HG03378 (cell line): ENCODE measurements around the gene NAALADL2.
"Not testable (repeated sequence)": the region's sequence is repeated elsewhere in the genome, so short reads cannot be mapped to it uniquely, and the experiment has no call there.

Experiments used
- ATAC-seq: cut with Tn5 transposase; IDR thresholded peaks from one replicate; pipeline ENCODE4 v1.9.1; 2021; ENCODE audit warnings: mild to moderate bottlenecking, moderate library complexity; ENCODE audit not compliant: unreplicated experiment

The NAALADL2 gene

DNA sequence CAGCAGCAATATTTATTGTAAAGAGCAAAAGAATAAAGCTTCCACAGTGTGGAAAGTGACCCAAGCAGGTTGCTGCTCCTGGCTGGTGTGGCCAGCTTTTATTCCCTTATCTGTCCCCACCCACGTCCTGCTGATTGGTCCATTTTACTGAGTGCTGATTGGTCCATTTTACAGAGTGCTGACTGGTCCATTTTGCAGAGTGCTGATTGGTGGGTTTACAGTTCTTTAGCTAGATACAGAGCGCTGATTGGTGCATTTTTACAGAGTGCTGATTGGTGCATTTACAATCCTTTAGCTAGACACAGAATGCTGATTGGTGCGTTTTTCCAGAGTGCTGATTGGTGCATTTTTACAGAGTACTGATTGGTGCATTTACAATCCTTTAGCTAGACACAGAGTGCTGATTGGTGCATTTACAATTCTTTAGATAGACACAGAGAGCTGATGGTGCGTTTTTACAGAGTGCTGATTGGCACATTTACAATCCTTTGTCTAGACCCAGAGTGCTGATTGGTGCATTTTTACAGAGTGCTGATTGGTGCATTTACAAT lies 601.8 kb downstream of the NAALADL2 start:
- not testable (repeated sequence) for ATAC-seq

DNA sequence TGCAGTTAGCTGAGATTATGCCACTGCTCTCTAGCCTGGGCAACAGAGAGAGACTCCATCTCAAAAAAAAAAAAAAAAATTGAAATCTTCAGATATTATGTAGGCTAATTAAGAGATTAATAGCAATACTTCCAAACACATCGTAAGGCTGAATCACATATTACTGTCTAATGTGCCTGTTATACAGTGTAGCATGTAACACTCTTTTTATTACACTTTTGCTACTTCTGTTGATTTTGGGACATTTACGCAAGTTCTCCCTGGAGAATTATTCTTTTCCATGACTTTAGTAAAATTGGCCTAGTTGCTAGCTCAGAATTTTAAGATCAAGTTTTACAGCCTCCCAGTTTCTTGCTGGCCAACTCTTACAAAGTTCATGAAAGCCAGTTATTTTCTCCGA lies 605.2 kb downstream of the NAALADL2 start:
- no peak for ATAC-seq

DNA sequence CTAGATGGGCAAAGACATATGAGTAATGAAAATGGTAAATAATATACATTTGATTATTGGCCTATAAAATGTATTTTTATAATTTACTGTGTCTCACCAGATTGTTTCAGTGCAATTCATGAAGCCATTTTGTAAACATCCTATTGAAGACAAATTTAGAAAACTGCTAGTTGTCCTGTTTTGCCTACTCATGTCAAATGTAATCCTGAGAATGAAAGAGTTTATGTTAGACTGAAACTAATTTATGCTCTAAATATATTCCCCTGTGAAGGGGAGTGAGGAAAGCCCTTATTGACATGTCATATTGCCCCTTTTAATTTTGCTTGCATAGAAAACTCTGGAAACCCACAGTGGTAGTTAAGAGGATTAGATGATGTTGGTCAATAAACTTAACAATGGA lies 610.0 kb downstream of the NAALADL2 start:
- ATAC-seq: no peak

DNA sequence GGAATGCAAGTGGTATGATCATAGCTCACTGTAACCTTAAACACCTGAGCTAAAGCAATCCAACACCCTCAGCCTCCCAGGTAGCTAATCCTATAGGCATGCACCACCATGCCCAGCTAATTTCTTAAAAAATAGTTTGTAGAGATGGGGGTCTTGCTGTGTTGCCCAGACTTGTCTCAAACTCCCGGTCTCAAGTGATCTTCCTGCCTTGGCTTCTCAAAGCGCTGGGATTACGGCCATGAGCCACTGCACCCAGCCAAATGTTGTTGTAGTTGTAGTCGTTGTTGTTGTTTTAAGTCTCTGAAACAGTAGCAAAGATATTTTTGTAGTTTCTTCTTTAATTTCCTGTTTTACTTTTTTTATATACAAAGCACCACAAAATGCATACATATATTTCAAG lies 616.6 kb downstream of the NAALADL2 start:
- ATAC-seq: no peak

DNA sequence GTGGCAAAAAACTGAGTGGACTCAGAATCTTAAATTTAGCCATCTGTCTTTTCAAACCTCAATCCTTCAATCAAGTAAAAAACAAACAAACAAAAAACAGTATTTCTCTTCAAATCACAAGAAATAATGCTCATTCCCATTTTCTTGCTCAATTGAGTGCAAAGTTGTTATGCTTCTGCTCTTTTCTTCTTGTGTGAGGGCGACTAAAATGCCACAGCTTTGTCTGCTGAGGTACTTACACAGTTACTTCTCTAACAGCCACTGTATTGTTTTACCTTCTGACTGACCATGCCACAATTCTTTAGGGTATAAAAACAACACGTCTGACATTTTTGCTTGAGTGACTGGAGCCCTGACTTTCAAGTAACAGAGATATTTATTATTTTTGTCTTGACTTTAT lies 617.4 kb downstream of the NAALADL2 start:
- no peak for ATAC-seq

DNA sequence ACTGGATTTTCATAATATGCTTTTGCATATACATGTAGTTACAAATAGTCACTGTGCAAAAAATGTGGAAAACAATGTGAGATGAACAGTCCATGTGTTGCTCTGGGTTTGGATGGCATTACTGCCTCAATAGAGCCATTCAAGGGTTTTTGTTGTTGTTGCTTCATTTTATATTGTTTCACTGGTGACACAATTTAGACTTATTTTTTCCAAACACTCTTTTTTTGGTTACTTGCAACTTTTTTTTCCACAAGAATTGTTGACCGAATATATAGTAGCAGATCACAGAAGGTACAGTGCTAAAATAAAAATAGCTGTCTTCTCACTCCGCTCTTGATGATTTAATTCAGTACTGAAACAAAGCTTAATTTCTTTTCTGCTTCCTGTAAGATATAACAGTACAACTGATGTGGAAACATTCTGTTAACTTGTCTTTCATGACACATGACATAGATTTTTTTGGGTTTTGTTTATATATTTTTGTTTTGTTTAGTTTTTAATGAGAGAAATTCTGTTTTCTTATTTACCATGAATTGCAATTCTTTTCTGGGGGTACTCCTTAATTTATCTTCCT lies 618.6 kb downstream of the NAALADL2 start:
- ATAC-seq: peak; percentile 92

DNA sequence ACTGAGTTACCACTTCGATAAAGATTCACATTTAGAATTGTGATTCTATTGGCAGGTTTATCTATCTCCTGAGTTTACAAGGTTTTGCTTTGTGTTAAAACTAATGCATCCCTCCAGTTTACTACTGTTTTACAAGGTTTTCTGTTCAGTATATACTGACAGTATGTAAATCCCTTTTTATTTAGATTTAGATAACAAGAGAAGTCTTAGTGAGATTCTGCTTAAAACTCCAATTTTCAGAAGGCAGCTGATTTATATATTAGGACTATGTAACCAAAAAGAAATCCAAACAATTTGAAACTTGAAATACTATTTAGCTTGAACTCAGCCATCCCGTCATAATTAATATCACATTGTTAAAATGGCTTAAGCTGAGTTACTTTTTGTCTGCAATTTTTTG lies 619.2 kb downstream of the NAALADL2 start:
- no peak for ATAC-seq

DNA sequence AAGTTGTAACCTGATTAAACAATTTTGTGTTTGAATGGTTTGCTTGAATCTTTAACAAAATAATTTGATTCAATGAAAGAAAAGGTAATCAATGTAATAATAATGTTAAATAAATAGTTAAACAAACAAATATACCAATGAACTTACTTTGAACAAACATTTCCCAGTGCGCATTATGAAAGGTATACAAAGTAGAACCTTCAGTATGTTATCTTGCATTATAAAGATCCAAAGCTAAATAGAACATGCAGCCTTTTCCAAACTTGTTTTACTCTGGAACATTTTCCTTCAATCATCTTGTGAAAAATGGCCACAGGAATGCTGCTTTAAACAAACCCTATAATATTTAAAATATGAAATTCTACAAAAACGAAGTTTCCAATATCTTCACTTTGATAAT lies 620.0 kb downstream of the NAALADL2 start:
- ATAC-seq: no peak

DNA sequence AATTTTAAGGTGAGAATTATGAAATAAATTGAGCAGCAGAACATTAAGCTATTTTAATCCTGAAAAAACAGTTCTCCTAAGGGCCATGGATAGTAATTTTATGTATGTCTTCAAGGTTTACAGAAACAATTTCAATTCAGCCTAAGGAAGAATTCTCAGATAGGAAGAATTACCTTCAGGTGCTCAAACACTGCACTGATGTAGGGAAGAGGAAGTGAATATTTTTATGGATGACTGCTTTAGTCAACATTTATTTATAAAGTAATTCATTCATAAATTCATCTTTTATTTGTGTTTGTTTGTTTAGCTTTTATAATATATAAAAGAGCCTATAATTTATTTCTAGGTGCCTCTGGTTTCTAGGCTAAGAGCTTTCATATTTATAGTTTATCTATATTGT lies 620.7 kb downstream of the NAALADL2 start:
- ATAC-seq: no peak

DNA sequence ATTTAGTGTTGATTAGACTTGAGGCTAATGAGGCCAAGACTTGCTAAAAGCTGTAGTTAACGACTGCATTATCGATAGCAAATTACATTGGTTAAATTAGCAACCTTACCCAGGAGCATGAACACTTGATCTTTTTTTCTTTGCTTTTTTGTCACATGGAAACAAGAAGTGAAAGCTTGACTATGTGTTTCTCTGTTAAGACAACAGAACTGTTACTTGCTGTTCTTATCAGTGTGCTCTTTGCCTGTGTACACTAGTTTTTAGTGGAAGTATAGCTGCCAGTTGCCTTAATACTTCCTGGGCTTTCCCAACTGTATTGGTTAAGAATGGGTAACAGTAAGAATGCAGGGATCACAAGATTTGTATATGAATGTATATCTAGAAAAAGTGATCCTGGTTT lies 625.5 kb downstream of the NAALADL2 start:
- ATAC-seq: peak; percentile 43

DNA sequence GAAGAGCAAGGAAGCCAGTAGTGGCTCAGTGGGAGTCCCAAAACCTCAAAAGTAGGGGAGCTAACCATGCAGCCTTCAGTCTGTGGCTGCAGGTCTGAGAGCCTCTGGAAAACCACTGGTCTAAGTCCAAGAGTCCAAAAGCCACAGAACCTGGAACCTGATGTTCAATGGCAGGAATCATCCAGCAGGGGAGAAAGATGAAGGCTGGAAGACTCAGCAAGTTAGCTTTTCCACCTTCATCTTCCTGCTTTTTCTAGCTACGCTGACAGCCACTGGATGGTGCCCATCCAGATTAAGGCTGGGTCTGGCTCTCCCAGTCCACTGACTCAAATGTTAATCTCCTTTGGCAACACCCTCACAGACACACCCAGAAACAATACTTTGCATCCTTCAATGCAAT lies 626.3 kb downstream of the NAALADL2 start:
- no peak for ATAC-seq

DNA sequence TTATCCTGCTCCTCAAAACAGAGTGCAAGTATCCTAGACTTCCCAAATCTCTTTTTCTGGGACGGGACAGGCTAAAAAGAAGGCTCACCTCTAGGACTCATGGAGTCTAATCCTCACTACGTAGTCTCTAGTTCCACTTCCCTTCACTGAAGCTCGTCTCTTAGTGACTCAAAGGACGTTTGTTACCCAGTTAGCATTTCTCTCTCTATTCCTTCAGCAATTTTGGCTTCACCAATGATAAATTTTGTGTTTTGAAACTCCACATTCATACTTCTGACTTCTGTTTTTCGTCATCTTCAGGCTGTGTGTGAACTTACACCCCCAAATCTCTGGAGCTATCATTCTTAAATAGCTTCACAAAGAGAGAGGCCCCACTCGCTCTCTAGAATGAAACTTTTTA lies 627.1 kb downstream of the NAALADL2 start:
- peak; percentile 46 for ATAC-seq

DNA sequence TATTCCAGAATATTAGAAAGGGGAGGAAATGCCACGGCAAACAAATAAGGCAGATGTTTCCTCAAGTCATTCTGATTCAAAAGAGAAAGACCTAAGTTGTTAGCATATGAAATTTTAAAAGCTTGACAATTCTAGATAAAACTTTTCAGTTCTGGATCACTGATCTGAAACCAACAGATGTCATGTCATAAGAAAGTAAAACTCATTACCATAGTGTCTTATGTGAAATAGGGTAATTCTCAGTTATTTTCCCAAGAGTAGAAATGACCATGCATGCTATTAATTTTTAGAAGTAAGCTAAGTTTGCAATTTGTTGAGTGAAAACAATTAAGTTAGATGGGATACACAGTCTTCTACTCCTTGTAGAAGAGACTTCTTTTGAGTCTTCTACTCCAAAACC lies 630.3 kb downstream of the NAALADL2 start:
- ATAC-seq: peak; percentile 66

DNA sequence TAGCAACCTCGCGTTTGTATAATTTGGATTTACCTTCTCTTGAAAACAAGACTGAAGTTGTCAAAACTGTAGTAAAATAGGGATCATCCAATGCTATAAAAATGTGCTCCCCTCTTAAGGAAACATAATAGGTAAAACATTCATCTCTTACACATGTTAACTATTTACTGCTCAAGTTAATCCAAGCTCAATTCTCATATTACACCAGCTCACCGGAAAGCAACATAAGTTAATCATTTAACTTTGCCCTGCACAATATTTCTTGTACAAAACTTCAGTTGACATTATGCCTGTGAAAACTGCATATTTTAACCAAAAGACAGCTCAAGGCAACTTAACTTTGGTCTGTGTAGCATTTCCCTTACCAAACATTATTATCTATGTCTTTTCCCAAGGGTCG lies 634.2 kb downstream of the NAALADL2 start:
- ATAC-seq: no peak

DNA sequence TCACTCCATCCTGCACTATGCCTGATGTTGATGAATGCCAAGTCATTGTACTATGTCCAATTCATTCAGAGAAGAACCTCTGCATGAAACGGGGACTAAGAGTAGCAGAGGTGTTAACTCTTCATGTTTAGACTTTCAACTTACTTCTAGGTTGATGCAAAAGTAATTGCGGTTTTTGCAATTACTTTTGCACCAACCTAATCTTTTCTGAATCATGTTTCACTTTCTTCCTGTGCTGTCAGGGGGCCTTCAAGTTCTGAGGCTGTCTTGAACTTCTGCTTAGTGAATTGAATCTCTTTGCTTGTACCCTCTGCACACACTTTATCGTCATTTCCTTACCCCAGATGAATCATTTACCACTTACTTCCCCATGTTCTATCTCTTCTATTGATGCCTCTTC lies 636.2 kb downstream of the NAALADL2 start:
- peak; percentile 90 for ATAC-seq

DNA sequence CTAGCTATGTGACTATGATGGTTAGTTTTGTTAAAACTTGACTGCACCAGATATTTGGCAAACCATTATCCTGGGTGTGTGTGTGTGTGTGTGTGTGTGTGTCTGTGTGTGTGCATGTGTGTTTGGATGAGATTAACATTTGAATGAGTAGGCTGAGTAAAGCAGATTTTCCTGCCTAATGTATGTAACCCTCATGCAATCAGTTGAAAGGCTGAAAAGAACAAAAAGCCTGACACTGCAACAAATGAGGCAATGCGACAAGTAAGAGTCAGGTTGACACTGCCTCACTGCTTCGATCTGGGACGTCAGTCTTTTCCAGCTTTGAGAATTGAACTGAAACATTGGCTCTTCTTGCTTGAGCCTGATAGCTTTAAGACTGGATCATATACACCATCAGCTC lies 643.0 kb downstream of the NAALADL2 start:
- ATAC-seq: no peak

DNA sequence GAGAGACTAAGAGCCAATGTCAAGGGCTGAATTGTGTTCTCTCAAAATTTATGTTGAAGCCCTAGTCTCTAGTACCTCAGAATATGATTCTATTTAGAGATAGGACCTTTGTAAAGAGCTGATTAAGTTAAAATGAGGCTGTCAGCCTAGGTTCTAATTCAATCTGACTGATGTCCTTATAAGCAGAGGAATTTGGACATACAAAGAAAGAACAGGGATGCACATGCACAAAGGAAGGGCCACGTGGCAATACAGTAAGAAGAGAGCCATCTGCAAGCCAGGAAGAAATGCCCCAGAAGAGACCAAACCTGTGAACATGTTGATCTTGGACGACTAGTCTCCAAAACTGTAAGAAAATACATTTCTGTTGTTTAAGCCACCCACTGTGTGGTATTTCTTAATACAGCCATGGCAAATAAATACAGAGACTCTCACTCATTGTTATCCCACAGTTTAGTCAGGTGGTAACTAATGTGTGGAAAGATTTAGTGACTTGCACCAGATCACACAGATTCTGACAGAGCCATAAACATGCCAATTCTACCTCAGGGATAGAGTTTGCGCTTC lies 652.2 kb downstream of the NAALADL2 start:
- no peak for ATAC-seq

DNA sequence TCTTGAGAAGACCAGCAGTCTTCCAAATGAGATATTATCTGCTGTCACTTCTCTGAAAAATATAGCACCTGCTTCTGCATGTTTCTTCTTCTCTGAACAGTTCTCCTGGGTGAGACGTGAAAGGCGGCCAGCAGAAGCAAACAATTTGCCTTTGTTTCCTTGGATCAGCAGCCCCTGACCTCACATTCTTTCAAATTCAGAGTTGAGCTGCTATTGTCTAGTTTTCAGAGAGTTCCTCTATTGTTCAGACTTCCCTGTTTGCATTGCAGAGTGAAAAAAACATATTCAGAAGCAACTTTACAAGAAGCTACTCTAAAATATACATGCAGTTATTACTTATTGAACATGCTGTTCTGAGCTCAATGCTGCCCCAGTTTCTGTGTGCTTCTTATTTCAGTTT lies 653.6 kb downstream of the NAALADL2 start:
- ATAC-seq: no peak

DNA sequence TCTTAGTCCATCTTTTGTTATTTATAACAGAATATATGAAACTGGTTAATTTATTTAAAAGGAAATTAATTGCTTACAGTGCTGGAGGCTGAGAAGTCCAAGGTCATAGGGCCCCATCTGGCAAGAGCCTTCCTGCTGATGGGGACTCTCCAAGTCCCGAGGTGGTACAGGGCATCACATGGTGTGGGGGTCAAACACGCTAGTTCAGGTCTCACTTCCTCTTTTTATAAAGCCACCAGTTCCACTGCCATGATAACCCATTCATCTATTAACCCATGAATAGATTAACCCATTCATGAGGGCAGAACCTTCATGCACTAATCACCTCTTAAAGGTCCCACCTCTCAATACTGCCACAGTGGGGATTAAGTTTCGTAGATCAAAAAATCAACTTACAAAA lies 659.3 kb downstream of the NAALADL2 start:
- peak; percentile 87 for ATAC-seq

DNA sequence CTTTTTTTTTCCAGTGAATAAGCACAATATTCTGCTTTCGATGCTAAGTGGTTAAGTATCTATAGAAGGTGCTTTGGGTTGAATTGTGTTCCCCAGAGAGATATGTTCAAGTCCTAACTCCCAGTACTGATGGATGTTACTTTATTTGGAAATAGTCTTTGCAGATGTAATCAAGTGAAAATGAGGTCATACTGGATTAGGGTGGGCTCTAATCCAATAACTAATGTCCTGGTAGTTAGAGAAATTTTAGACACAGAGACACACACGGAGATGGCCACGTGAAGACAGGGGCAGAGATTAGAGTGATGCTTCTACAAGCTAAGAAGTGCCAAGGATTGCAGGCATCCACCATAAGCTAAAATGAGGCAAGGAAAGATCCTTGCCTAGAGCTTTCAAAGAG lies 662.3 kb downstream of the NAALADL2 start:
- ATAC-seq: no peak

DNA sequence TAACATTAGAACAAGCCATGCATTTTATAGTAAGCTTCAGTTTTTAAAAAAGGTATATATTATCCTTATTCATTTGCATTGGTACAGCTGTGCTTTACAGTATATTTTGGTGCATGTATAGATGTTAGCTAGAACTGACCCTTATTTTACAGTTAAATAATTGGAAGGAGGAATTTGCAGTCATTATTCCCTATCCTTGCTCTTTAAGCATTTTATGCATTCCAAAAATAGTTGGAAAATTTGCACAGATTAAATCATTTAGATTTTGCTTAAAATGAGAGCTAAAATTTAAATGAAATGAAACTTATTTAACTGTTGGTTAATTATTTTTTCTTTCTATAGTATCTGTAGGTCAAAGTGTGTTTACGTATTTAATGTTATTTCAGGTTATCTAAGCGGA lies 667.1 kb downstream of the NAALADL2 start:
- ATAC-seq: no peak

DNA sequence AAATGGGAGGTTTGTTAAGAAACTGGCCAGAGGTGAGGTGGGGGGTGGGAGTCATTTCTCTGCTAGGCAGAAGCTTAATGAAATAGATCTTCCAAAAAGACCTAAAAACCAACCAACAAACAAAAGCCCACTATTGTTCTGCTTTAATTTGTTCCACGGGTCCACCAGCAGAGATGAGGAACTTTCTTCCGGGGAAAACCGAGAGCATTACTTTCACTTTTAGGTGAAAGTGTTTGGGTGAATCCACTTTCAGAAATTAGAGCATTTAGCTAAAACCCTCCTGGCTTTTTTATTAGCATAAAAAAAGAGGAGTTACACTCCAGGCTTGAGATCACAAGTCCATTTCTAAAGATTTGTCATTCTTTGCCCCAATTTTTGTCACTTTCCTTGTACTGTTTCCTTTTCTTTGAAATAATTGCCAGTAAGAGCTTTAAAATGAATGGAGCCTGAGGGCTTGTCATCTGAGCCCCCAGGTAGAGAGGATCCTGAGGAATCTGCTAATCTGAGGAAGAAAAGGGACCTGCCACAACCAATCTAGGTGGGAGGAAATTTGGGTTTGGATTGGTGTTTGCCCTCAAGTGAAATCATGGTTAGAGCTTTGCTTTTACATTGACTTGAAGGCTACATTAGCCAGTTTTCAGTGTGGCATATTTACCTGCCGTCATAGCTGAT lies 667.6 kb downstream of the NAALADL2 start:
- no peak for ATAC-seq
